Tibial nerve (tissue), 4 donors: ENCODE data around the gene LRBA.

Experiments used
- EP300 ChIP-seq, 2 donors: sonication (generic); formaldehyde crosslinking; IDR thresholded peaks; one replicate each; pipeline ENCODE4 v1.6.1; 2017; ENCODE audit warnings: antibody characterized with exemption in 2 of 2, mild to moderate bottlenecking in 1 of 2
- POLR2A ChIP-seq, 2 donors: fragments of 450-650 bp; IDR thresholded peaks; one replicate each; pipeline ENCODE4 v1.6.1; 2017; ENCODE audit warnings: antibody characterized with exemption in 2 of 2, mild to moderate bottlenecking in 2 of 2, moderate library complexity in 2 of 2
- TF ChIP-seq, protein P1 (sequence below), 5 experiments: fragments of 200-600 bp in 3 of 5; fragments of 450-650 bp in 2 of 5; sonication (generic) in 3 of 5; IDR thresholded peaks; one replicate each; pipeline ENCODE4 v1.5.1; 2016 to 2019; ENCODE audit warnings: antibody characterized with exemption in 5 of 5, mild to moderate bottlenecking in 3 of 5, moderate library complexity in 2 of 5

DNA sequence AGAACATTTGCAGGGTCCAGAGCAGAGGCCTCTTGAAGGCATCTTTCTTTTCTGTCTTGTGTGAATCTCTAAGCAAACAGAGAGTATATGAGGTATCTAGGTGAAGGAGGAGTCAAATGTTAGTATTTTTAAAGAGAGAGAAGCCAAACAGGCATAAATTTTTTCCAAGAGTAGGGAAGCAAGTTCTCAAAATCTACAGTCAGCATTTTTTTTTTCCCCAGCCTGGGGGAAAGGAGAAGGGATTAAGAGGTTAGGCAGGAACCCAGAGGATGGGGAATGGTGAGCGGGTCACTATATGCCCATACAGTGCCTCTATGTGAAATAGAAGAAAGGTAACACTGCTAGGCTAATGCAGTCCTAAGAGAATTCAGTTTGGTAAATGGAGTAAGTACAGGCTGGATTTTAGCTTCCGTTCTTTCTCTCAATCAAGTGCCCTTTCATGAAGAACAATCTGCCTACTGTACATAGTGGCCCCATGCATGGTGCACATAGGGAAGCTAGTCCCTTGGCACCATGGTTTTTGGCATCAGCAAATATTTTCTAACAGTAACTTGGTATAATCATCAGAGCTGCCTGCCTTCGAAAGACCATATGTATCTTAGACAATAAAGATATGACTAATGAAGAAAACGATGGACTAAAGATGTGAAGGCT, 596.2 kb downstream of the LRBA start:
- TF ChIP-seq, protein P1, sequence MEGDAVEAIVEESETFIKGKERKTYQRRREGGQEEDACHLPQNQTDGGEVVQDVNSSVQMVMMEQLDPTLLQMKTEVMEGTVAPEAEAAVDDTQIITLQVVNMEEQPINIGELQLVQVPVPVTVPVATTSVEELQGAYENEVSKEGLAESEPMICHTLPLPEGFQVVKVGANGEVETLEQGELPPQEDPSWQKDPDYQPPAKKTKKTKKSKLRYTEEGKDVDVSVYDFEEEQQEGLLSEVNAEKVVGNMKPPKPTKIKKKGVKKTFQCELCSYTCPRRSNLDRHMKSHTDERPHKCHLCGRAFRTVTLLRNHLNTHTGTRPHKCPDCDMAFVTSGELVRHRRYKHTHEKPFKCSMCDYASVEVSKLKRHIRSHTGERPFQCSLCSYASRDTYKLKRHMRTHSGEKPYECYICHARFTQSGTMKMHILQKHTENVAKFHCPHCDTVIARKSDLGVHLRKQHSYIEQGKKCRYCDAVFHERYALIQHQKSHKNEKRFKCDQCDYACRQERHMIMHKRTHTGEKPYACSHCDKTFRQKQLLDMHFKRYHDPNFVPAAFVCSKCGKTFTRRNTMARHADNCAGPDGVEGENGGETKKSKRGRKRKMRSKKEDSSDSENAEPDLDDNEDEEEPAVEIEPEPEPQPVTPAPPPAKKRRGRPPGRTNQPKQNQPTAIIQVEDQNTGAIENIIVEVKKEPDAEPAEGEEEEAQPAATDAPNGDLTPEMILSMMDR (IDR thresholded peaks at IDR 0.05) = no peak
- TF ChIP-seq EP300 (IDR thresholded peaks at IDR 0.05) (no peak), POLR2A (IDR thresholded peaks at IDR 0.05) (no peak)
